Measurements from ENCODE around the gene RFLNA. TPM values are rescaled to one million over a fixed set of nuclear protein-coding genes. Genes with fewer than 3 reads are reported as not detected.

Gene RFLNA
- total and polyA plus RNA-seq, 7 donors, result 0.83 to 57.1 (median 17.6) TPM; not detected in 2

GRCh38 chr12:124333724-124334123, 38.8 kb downstream of the RFLNA start:
- H3K36me3 ChIP-seq, result peaks cover 50 to 95% (median 81%) of the 10 kb centered on the region in 4 donors
- H3K9me3 ChIP-seq, result no peaks in the 10 kb centered on the region
- intact Hi-C loops (cut with DNase I), result no loop called here
- DNase-seq, result no peak
- H3K27me3 ChIP-seq, result no peaks in the 10 kb centered on the region
- no peak for TF ChIP-seq CTCF (IDR thresholded peaks at IDR 0.05)
- no peak for TF ChIP-seq EP300 (IDR thresholded peaks at IDR 0.05)
- no peak for TF ChIP-seq POLR2AphosphoS5 (IDR thresholded peaks at IDR 0.05)
- no peak for TF ChIP-seq POLR2A (IDR thresholded peaks at IDR 0.05)
- no peak overlapping the region for H3K27ac ChIP-seq
- H3K4me1 ChIP-seq, result peaks cover 0 to 5% (median 0%) of the 10 kb centered on the region in 4 donors
- H3K4me3 ChIP-seq, result no peak overlapping the region
- WGBS, 2 donors, result 85% methylated on average over 20 of the region's 20 CpGs

GRCh38 chr12:124334266-124334665, 39.4 kb downstream of the RFLNA start:
- no peak for TF ChIP-seq CTCF (IDR thresholded peaks at IDR 0.05)
- no peak for TF ChIP-seq POLR2AphosphoS5 (IDR thresholded peaks at IDR 0.05)
- no peak for TF ChIP-seq EP300 (IDR thresholded peaks at IDR 0.05)
- no peak for TF ChIP-seq POLR2A (IDR thresholded peaks at IDR 0.05)
- WGBS, 2 donors, result 93 to 97% methylated on average over 16 of the region's 16 CpGs
- H3K4me3 ChIP-seq, result no peak overlapping the region
- peaks cover 50 to 90% (median 78%) of the 10 kb centered on the region in 4 donors for H3K36me3 ChIP-seq
- H3K27ac ChIP-seq, result no peak overlapping the region
- intact Hi-C loops (cut with DNase I), result no loop called here
- H3K4me1 ChIP-seq, result no peaks in the 10 kb centered on the region
- DNase-seq, result no peak
- H3K27me3 ChIP-seq, result no peaks in the 10 kb centered on the region
- no peaks in the 10 kb centered on the region for H3K9me3 ChIP-seq

- WGBS, 2 donors, result 78 to 86% methylated on average over 14 of the region's 14 CpGs
- no peaks in the 10 kb centered on the region for H3K9me3 ChIP-seq
- H3K27ac ChIP-seq, result no peak overlapping the region
- no peak overlapping the region for H3K4me3 ChIP-seq
- no peak for DNase-seq
- H3K27me3 ChIP-seq, result no peaks in the 10 kb centered on the region
- no peaks in the 10 kb centered on the region for H3K4me1 ChIP-seq
- peaks cover 54 to 86% (median 75%) of the 10 kb centered on the region in 4 donors for H3K36me3 ChIP-seq
- intact Hi-C loops (cut with DNase I), result no loop called here
- TF ChIP-seq EP300 (IDR thresholded peaks at IDR 0.05), result no peak
- TF ChIP-seq CTCF (IDR thresholded peaks at IDR 0.05), result no peak
- no peak for TF ChIP-seq POLR2A (IDR thresholded peaks at IDR 0.05)
- TF ChIP-seq POLR2AphosphoS5 (IDR thresholded peaks at IDR 0.05), result no peak
Observed at GRCh38 chr12:124334976-124335375, 40.1 kb downstream of the RFLNA start.

- Histone ChIP-seq H3K27ac (no peak overlapping the region), H3K9me3 (no peaks in the 10 kb centered on the region), H3K27me3 (no peaks in the 10 kb centered on the region), H3K36me3 (peaks cover 59 to 86% (median 76%) of the 10 kb centered on the region in 4 donors), H3K4me3 (no peak overlapping the region), H3K4me1 (no peaks in the 10 kb centered on the region)
- WGBS, 2 donors, result 88 to 93% methylated on average over 21 of the region's 21 CpGs
- intact Hi-C loops (cut with DNase I), result no loop called here
- no peak for TF ChIP-seq CTCF (IDR thresholded peaks at IDR 0.05)
- TF ChIP-seq POLR2AphosphoS5 (IDR thresholded peaks at IDR 0.05), result no peak
- TF ChIP-seq EP300 (IDR thresholded peaks at IDR 0.05), result no peak
- TF ChIP-seq POLR2A (IDR thresholded peaks at IDR 0.05), result no peak
- no peak for DNase-seq
Observed at GRCh38 chr12:124335426-124336183, 40.7 kb downstream of the RFLNA start.

- no peaks in the 10 kb centered on the region for H3K27me3 ChIP-seq
- no peaks in the 10 kb centered on the region for H3K4me1 ChIP-seq
- H3K27ac ChIP-seq, result no peak overlapping the region
- 96% methylated on average over 12 of the region's 12 CpGs for WGBS, 2 donors
- intact Hi-C loops (cut with DNase I), result no loop called here
- TF ChIP-seq EP300 (IDR thresholded peaks at IDR 0.05) (no peak), POLR2A (IDR thresholded peaks at IDR 0.05) (no peak), CTCF (IDR thresholded peaks at IDR 0.05) (no peak), POLR2AphosphoS5 (IDR thresholded peaks at IDR 0.05) (no peak)
- H3K36me3 ChIP-seq, result peaks cover 59 to 86% (median 77%) of the 10 kb centered on the region in 4 donors
- H3K9me3 ChIP-seq, result no peaks in the 10 kb centered on the region
- DNase-seq, result no peak
- no peak overlapping the region for H3K4me3 ChIP-seq
Observed at GRCh38 chr12:124336184-124336437, 41.2 kb downstream of the RFLNA start.

Data from sigmoid colon (tissue), 7 donors.